GM20000 (cell line): ENCODE results near the gene TOR2A.

ENCODE experiments used
- DNase-seq: peaks from one replicate; pipeline ENCODE4 v3.0.0; 2012; ENCODE audit warnings: low spot score
- CTCF ChIP-seq: IDR thresholded peaks from 2 replicates; pipeline ENCODE4 v1.5.1; 2012; ENCODE audit warnings: mild to moderate bottlenecking, control low read depth; ENCODE audit errors: extremely low read depth, missing control alignments

TOR2A gene

GRCh38 chr9:127771570-127772189 lies 36.6 kb upstream of the TOR2A start:
- TF ChIP-seq CTCF = no peak
- no peak for DNase-seq

- TF ChIP-seq CTCF = no peak
- peak; percentile 96 for DNase-seq
Observed at GRCh38 chr9:127770905-127771569, 35.9 kb upstream of the TOR2A start.

GRCh38 chr9:127770583-127770904 lies 35.5 kb upstream of the TOR2A start:
- no peak for TF ChIP-seq CTCF
- no peak for DNase-seq

- no peak for DNase-seq
- TF ChIP-seq CTCF = no peak
Observed at GRCh38 chr9:127769929-127770582, 35.0 kb upstream of the TOR2A start.

- DNase-seq = no peak
- TF ChIP-seq CTCF = no peak
Observed at GRCh38 chr9:127769101-127769500, 34.0 kb upstream of the TOR2A start.

- no peak for TF ChIP-seq CTCF
- no peak for DNase-seq
Observed at GRCh38 chr9:127768698-127769097, 33.6 kb upstream of the TOR2A start.

GRCh38 chr9:127767909-127768331 lies 32.8 kb upstream of the TOR2A start:
- no peak for DNase-seq

More at GRCh38 chr9:127767909-127768331, 32.8 kb upstream of the TOR2A start:
- TF ChIP-seq CTCF = no peak
